Measurements from ENCODE around the gene GPR32.
"Not testable (repeated sequence)": the region's sequence is repeated elsewhere in the genome, so short reads cannot be mapped to it uniquely, and the experiment has no call there.

Gene GPR32

GRCh38 chr19:50770164-50770563 is at the start of gene GPR32:
Gene GPR32 (plus strand): TSS chr19:50770464. CDS start chr19:50770601, 137 bp downstream.
- DNase-seq (ENCODE audit: low read depth in 2 of 2), result not testable (repeated sequence)

- no peak for DNase-seq (ENCODE audit: low read depth in 2 of 2)
Measured at GRCh38 chr19:50720921-50721381, 49.3 kb upstream of the GPR32 start.

GRCh38 chr19:50721441-50722137 is 48.7 kb upstream of the GPR32 start:
- no peak for DNase-seq (ENCODE audit: low read depth in 2 of 2)

GRCh38 chr19:50722201-50723013 is 47.9 kb upstream of the GPR32 start:
- peak in 1 of 2 experiments; percentile 27 for DNase-seq (ENCODE audit: low read depth in 2 of 2)

GRCh38 chr19:50723069-50723468 is 47.2 kb upstream of the GPR32 start, which contains the start of gene CLEC11A:
Gene CLEC11A (plus strand): TSS chr19:50723364. CDS start chr19:50723526, 162 bp downstream.
- DNase-seq (ENCODE audit: low read depth in 2 of 2), result peak; percentile 59 to 67

- no peak for DNase-seq (ENCODE audit: low read depth in 2 of 2)
Measured at GRCh38 chr19:50723735-50724521, 46.3 kb upstream of the GPR32 start.

GRCh38 chr19:50724522-50725217 is 45.6 kb upstream of the GPR32 start:
- peak; percentile 99 for DNase-seq (ENCODE audit: low read depth in 2 of 2)

GRCh38 chr19:50725218-50725910 is 44.9 kb upstream of the GPR32 start:
- no peak for DNase-seq (ENCODE audit: low read depth in 2 of 2)

GRCh38 chr19:50725911-50726230 is 44.4 kb upstream of the GPR32 start:
- no peak for DNase-seq (ENCODE audit: low read depth in 2 of 2)

- peak; percentile 56 to 63 for DNase-seq (ENCODE audit: low read depth in 2 of 2)
Measured at GRCh38 chr19:50728084-50728737, 42.1 kb upstream of the GPR32 start.

- DNase-seq (ENCODE audit: low read depth in 2 of 2), result no peak
Measured at GRCh38 chr19:50729894-50730293, 40.4 kb upstream of the GPR32 start.

GRCh38 chr19:50735869-50736268 is 34.4 kb upstream of the GPR32 start:
- DNase-seq (ENCODE audit: low read depth in 2 of 2), result no peak

- DNase-seq (ENCODE audit: low read depth in 2 of 2), result no peak
Measured at GRCh38 chr19:50736338-50736737, 33.9 kb upstream of the GPR32 start.

GRCh38 chr19:50739132-50739913 is 30.9 kb upstream of the GPR32 start:
- no peak for DNase-seq (ENCODE audit: low read depth in 2 of 2)

- DNase-seq (ENCODE audit: low read depth in 2 of 2), result no peak
Measured at GRCh38 chr19:50739914-50740426, 30.3 kb upstream of the GPR32 start.

GRCh38 chr19:50741179-50741933 is 28.9 kb upstream of the GPR32 start:
- DNase-seq (ENCODE audit: low read depth in 2 of 2), result no peak

GRCh38 chr19:50743537-50743936 is 26.7 kb upstream of the GPR32 start:
- DNase-seq (ENCODE audit: low read depth in 2 of 2), result no peak

GRCh38 chr19:50745221-50745620 is 25.0 kb upstream of the GPR32 start:
- DNase-seq (ENCODE audit: low read depth in 2 of 2), result no peak

GRCh38 chr19:50747141-50747540 is 23.1 kb upstream of the GPR32 start:
- DNase-seq (ENCODE audit: low read depth in 2 of 2), result not testable (repeated sequence)

Data from fibroblast of skin of left quadriceps (primary cell).